Fibroblast of villous mesenchyme (primary cell): ENCODE data around the gene DRD4. TPM values are rescaled to one million over a fixed set of nuclear protein-coding genes. Genes with fewer than 3 reads are reported as not detected.

Experiments
- DNase-seq: peaks from one replicate; pipeline ENCODE4 v3.0.0-alpha.2; 2010; ENCODE audit warnings: low read depth
- H3K4me3 ChIP-seq: 2 replicates; pipeline ENCODE4 v1.5.1; 2011; ENCODE audit warnings: low read depth, mild to moderate bottlenecking, low read length
- CTCF ChIP-seq: IDR thresholded peaks from 2 replicates; pipeline ENCODE4 v1.5.1; 2012; ENCODE audit warnings: low read depth, mild to moderate bottlenecking, low read length; ENCODE audit not compliant: insufficient read depth
- total RNA-seq: library from RNA; depleted of rRNA; stranded (reverse); fragments of >200 nt; gene quantifications from 2 replicates; pipeline ENCODE4 v1.2.3, GENCODE V29; 2012

DRD4 gene
- total RNA-seq: not detected in 2 replicates

DNA sequence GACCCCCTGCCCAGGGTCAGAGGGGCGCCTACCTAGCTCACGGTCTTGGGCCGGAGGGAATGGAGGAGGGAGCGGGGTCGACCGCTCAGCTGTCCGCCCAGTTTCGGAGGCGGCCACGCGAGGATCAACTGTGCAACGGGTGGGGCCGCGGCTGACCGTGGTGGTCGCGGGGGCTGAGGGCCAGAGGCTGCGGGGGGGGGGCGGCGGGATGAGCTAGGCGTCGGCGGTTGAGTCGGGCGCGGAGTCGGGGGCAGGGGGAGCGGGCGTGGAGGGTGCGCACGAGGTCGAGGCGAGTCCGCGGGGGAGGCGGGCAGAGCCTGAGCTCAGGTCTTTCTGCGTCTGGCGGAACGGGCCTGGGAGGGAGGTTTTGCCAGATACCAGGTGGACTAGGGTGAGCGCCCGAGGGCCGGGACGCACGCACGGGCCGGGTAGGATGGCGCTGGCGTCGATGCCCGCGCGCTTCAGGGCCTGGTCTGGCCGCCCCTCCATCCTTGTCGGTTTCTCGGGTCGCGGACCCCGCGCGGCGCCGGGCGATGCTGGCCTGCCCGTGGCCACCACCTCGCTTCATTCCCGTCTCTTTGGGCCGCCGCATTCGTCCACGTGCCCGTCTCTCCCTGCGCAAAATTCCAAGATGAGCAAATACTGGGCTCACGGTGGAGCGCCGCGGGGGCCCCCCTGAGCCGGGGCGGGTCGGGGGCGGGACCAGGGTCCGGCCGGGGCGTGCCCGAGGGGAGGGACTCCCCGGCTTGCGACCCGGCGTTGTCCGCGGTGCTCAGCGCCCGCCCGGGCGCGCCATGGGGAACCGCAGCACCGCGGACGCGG, at the start of gene DRD4:
Gene DRD4 (plus strand): TSS at position 759 of the 822 bp plus-strand sequence. CDS start 36 bp downstream, at position 795.
- H3K4me3 ChIP-seq: no peak within 1 kb of the TSS
- no peak for TF ChIP-seq CTCF
- peak; percentile 40 for DNase-seq

DNA sequence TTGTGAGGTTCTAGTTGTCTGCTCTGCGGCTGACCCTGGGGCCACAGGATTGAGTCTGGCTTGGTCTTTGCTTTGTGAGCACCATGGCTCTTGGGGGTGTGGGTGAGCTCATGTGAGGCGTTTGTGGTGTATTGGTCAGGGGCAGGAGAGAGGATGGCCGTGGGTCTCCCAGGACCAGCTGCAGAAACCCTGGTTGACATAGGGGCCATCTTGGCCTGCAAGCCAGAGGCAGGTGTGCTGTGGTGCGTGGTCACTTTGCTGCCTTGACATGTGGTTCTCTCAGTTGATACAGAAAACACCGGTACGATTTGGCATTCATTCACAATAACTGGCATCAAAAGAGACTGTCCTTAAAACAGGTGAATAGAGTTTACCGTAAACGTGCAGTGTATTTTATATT, 49.5 kb upstream of the DRD4 start:
- no peak overlapping the region for H3K4me3 ChIP-seq
- no peak for DNase-seq
- TF ChIP-seq CTCF: no peak

GRCh38 chr11:587978-588380, 49.1 kb upstream of the DRD4 start:
- DNase-seq: peak; percentile 91
- no peak for TF ChIP-seq CTCF

DNA sequence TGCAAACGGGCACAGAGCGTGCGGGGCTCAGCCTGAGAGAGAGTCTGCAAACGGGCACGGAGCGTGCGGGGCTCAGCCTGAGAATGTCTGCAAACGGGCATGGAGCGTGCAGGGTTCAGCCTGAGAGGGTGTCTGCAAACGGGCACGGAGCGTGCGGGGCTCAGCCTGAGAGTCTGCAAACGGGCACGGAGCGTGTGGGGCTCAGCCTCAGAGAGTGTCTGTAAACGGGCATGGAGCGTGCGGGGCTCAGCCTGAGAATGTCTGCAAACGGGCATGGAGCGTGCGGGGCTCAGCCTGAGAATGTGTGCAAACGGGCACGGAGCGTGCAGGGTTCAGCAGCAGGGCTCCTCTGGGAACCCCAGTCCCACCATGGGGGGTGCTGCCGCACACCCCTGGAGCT, 47.3 kb upstream of the DRD4 start:
- no peak overlapping the region for H3K4me3 ChIP-seq
- no peak for TF ChIP-seq CTCF
- no peak for DNase-seq

More at GRCh38 chr11:587978-588380, 49.1 kb upstream of the DRD4 start:
- no peak overlapping the region for H3K4me3 ChIP-seq

- no peak overlapping the region for H3K4me3 ChIP-seq
- DNase-seq: no peak
- TF ChIP-seq CTCF: no peak
Observed at GRCh38 chr11:590997-591396, 46.1 kb upstream of the DRD4 start.

DNA sequence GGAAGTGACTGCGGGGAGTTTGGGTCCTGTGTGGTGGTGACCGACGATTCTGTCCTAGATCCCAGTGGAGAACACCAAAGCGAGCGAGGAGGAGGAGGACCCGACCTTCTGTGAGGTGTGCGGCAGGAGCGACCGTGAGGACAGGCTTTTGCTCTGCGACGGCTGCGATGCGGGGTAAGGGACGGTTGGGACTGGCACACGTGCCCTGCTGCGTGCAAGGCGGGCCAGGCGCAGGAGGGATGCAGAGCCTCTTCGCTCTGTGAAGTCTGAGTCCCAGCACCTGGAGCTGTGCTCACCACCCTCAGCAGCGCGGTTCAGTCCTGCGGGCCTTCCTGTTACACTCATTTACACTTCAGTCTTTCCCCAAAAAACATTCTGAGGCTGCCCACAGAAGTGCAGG, 44.6 kb upstream of the DRD4 start:
- H3K4me3 ChIP-seq: no peak overlapping the region
- TF ChIP-seq CTCF: no peak
- DNase-seq: no peak
